ENCODE measurements around the gene DDAH2. TPM values are rescaled to one million over a fixed set of nuclear protein-coding genes. Genes with fewer than 3 reads are reported as not detected.

DDAH2 gene
- total and polyA plus RNA-seq, 2 experiments from 2014 or later, result 138 to 170 TPM

DNA sequence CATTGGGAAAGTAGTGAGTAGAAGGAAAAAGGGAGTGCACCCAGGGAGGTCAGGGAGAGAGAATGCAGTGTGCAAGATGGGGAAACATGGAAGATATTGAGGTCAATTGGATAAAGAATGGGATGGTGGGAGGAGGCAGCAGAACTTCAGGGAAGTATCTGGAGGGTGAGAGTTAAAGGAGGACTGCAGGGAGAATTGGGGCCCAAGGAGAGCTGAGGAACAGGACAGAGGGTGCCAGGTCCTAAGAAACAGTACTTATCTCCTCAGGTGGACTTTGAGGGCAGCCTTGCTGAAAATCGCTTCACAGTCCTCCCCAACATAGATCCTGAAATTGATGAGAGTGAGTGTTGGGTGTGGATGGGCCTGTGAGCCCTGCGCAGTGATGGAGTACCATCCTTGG lies 29.2 kb upstream of the DDAH2 start:
- Histone ChIP-seq H3K27ac (no peak overlapping the region), H3K27me3 (no peaks in the 10 kb centered on the region), H3K4me1 (ENCODE audit: low read depth) (peaks cover under 1% of the 10 kb centered on the region), H3K4me3 (no peak overlapping the region), H3K9me3 (ENCODE audit: low read depth) (no peaks in the 10 kb centered on the region), H3K36me3 (no peaks in the 10 kb centered on the region)
- no peak for DNase-seq (ENCODE audit: low read depth in 1 of 2, low spot score in 1 of 2)
- TF ChIP-seq, protein P1, sequence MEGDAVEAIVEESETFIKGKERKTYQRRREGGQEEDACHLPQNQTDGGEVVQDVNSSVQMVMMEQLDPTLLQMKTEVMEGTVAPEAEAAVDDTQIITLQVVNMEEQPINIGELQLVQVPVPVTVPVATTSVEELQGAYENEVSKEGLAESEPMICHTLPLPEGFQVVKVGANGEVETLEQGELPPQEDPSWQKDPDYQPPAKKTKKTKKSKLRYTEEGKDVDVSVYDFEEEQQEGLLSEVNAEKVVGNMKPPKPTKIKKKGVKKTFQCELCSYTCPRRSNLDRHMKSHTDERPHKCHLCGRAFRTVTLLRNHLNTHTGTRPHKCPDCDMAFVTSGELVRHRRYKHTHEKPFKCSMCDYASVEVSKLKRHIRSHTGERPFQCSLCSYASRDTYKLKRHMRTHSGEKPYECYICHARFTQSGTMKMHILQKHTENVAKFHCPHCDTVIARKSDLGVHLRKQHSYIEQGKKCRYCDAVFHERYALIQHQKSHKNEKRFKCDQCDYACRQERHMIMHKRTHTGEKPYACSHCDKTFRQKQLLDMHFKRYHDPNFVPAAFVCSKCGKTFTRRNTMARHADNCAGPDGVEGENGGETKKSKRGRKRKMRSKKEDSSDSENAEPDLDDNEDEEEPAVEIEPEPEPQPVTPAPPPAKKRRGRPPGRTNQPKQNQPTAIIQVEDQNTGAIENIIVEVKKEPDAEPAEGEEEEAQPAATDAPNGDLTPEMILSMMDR (IDR thresholded peaks at IDR 0.05; ENCODE audit: low read depth, low read length), result no peak

DNA sequence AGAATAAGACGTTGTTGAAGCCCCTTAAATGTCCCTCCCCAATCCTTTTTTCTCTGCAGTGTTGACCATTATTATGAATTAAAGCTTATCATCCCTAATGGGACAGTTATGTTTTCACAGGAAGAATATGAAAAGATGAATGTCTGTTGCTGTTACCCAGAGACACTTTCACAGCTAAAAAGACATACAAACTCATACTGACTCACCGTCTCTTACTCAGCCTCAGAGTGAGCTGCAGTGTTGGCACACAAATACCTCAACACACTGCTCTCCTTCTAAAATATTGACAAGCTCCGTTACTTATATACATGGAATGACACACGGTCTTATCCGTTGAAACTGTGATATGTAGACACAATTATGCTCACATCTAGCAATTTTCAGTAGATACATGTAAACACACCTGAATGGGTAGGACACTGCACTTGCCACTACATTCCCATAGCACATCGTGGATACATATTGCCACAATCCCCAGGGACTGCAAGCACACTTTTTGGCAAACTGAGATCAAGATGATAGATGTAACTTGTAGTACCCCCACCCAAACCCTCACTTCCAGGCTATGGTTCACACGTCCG lies 23.7 kb upstream of the DDAH2 start:
- peak in 1 of 2 donors; percentile 46 for DNase-seq (ENCODE audit: low read depth in 1 of 2, low spot score in 1 of 2)
- Histone ChIP-seq H3K27me3 (no peaks in the 10 kb centered on the region), H3K4me3 (no peak overlapping the region), H3K27ac (no peak overlapping the region), H3K4me1 (ENCODE audit: low read depth) (no peaks in the 10 kb centered on the region), H3K36me3 (no peaks in the 10 kb centered on the region), H3K9me3 (ENCODE audit: low read depth) (no peaks in the 10 kb centered on the region)
- TF ChIP-seq, protein P1 (IDR thresholded peaks at IDR 0.05; ENCODE audit: low read depth, low read length), result no peak

DNA sequence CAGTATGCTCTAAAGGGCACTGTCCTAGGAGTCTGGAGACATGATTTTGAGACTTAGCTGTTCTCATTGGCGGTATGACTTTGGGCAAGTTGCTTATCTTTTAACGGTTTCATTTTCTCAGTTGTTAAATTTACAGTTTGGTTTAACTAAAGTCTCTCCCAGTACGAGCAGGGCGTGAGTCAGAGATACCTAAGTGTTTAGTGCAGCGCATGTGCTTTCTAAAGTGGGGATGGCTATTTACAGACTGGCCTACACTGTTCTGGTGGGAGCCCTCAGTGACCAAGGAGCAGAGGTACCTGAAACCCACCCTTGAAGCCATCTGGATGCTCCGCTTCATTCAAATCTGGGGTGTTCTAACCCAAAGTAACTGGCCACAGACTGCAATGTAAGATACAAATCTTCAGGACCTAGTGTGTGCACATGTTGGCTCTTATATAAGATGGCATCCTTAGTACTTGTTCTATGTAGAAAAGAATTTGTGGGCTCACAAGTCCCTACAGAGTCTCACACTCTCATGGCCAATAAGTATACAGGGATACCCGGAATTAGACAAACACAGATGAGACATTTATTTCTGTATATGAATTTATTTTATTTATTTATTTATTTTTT lies 21.4 kb upstream of the DDAH2 start:
- Histone ChIP-seq H3K4me3 (no peak overlapping the region), H3K9me3 (ENCODE audit: low read depth) (no peaks in the 10 kb centered on the region), H3K36me3 (no peaks in the 10 kb centered on the region), H3K27me3 (no peaks in the 10 kb centered on the region), H3K4me1 (ENCODE audit: low read depth) (no peaks in the 10 kb centered on the region), H3K27ac (no peak overlapping the region)
- DNase-seq (ENCODE audit: low read depth in 1 of 2, low spot score in 1 of 2), result no peak
- TF ChIP-seq, protein P1 (IDR thresholded peaks at IDR 0.05; ENCODE audit: low read depth, low read length), result no peak

DNA sequence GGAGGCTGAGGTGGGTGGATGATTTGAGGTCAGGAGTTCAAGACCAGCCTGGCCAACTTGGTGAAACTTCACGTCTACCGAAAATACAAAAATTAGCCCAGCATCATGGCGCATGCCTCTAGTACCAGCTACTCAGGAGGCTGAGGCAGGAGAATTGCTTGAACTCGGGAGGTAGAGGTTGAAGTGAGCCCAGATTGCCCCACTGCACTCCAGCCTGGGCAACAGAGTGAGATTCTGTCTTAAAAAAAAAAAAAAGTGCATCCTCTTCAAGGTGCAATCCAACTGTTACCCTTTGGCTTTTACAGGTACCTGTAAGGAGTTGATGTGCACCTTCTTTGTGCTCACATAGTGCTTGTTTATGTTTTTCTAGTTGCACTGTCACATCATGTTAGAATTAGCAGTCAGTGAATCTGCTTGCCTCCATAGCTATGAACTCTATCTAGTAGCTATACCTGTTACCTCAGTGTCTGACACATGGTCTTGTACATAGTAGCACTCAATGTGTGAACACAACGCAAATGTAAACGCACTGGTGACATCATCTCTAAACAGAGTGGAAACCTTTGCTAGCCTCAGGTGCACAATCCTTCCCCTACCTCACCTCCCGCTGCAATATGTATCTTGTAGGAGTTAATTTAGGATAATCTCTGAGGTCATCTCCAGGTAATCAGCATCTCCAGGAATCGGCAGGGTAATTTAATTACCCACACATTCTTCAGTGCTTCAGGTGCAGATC lies 20.4 kb upstream of the DDAH2 start:
- H3K36me3 ChIP-seq, result no peaks in the 10 kb centered on the region
- H3K27ac ChIP-seq, result no peak overlapping the region
- TF ChIP-seq, protein P1 (IDR thresholded peaks at IDR 0.05; ENCODE audit: low read depth, low read length), result no peak
- no peaks in the 10 kb centered on the region for H3K9me3 ChIP-seq (ENCODE audit: low read depth)
- no peaks in the 10 kb centered on the region for H3K4me1 ChIP-seq (ENCODE audit: low read depth)
- H3K27me3 ChIP-seq, result no peaks in the 10 kb centered on the region
- H3K4me3 ChIP-seq, result no peak overlapping the region
- no peak for DNase-seq (ENCODE audit: low read depth in 1 of 2, low spot score in 1 of 2)

DNA sequence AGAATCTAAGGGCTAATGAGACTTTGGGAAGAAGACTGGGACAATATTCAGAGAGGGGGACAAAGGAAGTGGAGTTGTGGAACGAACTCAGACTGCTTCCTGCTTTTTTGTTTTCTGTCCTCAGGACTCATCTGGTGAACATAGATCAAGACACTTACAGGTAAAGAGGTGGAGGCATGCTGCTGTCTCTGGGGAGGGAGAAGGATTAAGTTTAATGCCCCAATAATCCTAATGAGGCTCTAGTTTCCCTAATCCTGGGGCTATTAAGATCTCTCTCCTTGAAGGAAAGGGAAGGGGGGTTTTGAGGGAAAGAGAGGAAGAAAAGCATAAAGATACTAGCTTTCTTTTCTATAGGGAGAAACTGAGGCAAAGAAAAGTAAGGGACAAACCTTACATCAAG lies 15.3 kb upstream of the DDAH2 start:
- no peak for DNase-seq (ENCODE audit: low read depth in 1 of 2, low spot score in 1 of 2)
- no peaks in the 10 kb centered on the region for H3K27me3 ChIP-seq
- H3K4me3 ChIP-seq, result no peak overlapping the region
- peaks cover 4% of the 10 kb centered on the region for H3K4me1 ChIP-seq (ENCODE audit: low read depth)
- TF ChIP-seq, protein P1 (IDR thresholded peaks at IDR 0.05; ENCODE audit: low read depth, low read length), result no peak
- H3K9me3 ChIP-seq (ENCODE audit: low read depth), result no peaks in the 10 kb centered on the region
- no peak overlapping the region for H3K27ac ChIP-seq
- H3K36me3 ChIP-seq, result no peaks in the 10 kb centered on the region
